HG02943 (cell line): ENCODE data around the gene MAP3K7.
A peak's percentile ranks its signal among the peaks of the same experiment; 100 is the strongest.

Experiments
- ATAC-seq: cut with Tn5 transposase; IDR thresholded peaks from one replicate; pipeline ENCODE4 v1.9.1; 2021; ENCODE audit warnings: mild to moderate bottlenecking, low read depth, moderate library complexity; ENCODE audit not compliant: unreplicated experiment

The MAP3K7 gene

DNA sequence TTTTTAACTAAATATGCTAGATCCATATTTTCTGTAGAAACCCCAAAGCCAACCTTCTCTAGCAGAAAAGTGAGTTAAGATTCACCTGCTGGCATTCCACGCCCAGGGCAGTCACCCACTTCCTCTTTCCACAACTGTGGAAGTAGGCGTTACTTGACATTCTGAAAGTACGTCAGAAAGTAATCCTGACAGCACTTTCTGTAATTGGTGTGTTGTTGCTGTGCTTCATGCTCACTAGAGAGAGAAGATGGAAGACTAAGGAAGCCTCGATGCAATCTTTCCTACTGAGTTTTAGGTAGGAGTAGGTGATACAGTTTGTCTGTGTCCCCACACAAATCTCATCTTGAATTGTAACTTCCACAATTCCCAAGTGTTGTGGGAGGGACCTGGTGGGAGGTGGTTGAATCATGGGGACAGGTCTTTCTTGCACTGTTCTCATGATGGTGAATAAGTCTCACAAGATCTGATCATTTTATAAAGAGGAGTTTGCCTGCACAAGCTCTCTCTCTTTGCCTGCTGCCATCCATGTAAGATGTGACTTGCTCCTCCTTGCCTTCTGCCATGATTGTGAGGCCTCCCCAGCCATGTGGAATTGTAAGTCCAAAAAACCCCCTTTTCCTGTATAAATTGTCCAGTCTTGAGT lies 101.1 kb downstream of the MAP3K7 start:
- no peak for ATAC-seq

DNA sequence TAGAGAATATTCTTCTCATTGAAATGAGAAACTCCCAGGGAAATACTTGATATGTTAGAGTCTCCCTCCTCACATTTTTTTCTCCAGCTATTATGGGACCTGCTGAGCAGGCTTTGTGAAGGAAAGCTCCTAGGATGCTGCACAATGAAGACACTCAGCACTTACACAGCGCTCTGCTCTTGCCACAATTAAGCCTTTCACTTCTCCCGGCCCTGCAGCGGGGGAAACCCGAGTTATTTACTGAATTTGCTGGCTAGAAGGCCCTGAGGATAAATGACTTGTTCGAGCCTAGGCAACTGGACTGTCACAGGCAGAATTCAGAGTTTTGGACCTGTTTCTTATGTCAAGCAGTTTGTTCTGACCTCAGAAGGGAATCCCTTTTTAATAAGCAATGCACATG lies 102.0 kb downstream of the MAP3K7 start:
- no peak for ATAC-seq

DNA sequence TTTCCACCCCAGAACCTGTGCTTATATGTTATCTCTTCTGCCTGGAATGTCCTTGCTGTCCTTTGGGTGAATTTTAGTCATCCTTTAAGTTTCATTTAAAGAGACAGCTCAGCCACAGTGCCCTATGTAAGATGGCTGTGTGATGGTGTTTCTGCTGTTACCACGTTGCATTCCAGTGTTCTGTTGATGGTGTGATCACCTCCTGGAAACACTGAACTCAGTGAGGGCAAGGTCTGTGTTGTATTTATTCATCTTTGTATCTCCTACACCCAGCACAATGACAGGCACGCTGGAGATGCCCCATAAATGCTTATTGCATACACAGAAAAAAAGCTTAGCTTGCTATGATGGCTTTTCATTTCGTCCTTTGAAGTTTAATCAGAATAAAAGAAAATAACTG lies 102.5 kb downstream of the MAP3K7 start:
- no peak for ATAC-seq

DNA sequence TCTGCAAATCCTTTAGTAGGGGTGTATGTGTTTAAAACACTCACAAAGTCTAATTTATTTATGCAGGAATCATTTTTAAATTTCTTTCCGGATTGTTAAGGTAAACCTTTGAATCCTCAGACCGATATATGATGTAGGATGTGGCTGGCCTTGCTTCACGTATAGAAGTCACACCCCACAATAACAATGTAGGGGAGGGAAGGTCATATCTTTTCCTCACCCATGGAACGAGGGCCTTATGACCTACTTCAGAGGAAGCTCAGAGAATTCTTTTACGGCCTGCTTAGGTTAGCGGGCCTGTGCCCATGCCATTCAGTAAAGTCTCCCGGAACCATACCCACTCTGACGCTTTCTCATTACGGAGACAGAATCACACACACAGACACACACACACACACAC lies 102.9 kb downstream of the MAP3K7 start:
- ATAC-seq, result no peak

DNA sequence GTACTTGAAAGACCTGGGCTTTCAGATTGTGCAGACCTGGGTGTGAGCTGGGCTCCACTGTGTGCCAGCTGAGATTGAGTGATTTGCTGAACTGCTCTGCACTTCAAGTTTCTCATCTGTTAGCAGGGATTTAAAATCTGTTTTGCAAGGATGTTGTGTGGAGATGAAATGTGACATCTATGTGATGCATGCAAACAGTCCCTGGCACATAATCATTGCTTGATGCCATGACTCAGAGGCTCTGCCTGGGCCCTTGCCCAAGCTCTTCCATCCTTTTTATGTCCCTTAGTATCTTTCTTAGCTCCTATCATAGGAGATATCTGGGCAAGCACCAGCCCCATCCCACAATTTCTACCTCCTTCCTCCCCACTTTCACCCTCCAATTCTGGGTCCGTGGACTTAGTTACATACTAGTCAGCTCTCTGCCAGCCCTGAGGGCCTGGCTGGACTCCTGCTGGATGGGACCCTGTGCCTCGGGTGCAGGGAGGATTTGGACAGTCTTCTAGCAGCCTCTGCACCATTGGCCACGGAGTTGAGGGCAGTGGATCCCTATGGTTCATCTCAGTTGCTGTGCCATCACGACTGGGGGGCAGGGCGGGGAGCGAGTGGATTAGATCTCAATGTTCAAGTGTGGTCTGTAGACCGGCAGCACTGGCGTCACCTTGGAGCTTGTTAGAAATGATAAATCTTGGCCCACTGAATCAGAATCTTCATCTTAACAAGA lies 103.6 kb downstream of the MAP3K7 start:
- ATAC-seq, result no peak

DNA sequence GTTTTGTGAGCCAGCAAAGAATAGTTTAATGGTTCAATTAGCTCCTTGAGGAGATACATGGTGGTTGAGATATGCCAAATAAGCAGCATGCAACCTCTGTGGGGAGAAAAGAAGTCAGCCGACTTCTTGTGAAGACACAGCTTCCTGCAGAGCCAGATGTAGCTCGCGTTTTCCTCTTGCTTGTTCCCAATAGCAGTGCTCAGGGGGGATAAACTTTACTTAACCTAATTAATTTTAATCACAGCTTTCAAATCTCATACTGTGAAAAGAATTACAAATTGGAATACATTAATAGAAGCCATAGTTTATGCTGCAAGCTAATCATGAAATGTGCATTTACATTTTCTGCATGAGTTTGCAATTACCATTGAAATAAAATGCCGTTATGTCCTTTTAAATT lies 106.2 kb downstream of the MAP3K7 start:
- no peak for ATAC-seq

DNA sequence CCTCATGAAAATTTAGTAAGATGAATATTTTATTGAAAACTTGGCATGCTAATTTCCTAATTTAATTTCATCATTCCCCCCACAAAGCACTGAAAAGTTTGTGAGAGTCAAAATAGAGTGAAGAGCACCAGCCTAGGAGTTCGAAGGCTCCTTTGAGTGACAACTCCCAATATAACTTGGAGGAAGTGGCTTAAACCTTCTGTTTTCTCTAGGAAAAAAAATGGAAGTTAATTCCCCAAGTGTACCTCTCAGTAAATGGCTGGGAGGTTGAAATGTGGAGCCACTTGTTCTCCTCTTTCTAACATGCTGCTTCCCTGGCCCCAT lies 107.3 kb downstream of the MAP3K7 start:
- no peak for ATAC-seq

DNA sequence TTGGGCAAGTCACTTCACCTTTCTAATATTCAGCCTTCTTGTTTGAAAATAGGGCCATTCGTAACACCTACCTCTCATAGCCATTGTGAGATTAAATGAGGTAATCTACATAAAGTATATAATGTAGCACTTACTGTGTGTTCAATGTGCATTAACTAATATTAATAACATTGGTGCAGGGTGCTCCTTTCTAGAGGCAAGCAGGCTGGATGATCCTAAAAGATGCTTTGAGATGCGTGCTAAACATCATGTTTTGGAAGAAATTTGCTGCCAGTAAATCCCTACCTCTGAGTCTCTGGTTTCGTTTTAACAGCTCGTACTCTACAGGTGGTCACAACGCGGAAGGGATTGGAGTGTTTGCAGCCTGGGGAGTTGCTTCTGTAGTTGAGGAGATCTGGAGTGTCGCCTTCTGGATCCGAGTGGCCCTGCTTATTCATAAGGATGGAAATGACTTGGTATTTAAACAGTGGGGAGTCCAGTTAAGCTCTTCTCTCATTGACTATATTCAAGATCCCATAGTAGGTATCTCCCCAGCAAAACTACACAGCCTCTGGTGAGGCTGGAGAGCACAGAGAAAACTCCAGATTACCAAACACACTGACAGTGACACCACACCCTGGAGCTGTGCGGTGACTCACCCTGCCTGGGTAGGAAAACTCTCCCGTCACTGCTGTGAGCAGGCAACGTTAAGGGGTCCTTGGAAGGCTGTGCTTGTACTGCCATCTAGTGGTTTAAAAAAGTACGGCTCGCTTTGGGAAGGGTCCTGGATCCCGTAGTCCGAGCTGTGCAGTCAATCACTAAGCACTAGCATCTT lies 107.9 kb downstream of the MAP3K7 start:
- ATAC-seq, result peak; percentile 84

DNA sequence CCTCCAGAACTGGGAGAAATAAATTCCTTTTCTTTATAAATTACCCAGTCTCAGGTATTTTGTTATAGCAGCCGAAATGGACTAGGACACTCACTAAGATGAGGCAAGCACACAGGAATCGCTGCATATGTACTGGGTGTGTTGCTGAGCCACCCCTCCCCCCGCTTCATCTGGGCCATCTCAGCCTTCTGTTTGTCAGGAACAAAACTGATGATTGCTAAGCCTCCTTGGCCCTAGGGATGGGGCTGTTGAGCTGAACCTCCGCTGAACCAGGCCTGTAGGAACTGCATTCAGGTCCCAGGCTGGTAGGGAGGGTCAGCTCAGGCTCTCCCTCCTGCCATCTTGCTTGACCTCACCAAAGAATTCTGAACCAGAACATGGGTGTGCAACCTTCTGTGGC lies 108.6 kb downstream of the MAP3K7 start:
- no peak for ATAC-seq

DNA sequence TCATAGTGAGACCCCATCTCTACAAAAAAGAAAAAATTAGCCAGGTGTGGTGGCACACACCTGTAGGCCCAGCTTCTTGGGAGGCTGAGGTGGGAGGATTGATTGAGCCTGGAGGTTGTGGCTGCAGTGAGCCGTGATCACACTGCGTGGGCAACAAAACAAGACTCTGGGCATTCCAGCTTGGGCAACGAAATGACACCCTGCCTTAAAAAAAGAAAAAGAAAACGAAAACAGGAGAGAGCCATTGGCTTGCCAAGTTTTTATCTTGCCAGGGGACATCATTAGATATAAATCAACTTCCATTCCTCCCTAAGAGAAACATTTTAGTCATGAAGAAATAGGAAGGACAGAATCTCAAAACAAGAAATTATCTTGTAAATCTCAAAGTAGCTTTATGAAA lies 109.5 kb downstream of the MAP3K7 start:
- ATAC-seq, result no peak

DNA sequence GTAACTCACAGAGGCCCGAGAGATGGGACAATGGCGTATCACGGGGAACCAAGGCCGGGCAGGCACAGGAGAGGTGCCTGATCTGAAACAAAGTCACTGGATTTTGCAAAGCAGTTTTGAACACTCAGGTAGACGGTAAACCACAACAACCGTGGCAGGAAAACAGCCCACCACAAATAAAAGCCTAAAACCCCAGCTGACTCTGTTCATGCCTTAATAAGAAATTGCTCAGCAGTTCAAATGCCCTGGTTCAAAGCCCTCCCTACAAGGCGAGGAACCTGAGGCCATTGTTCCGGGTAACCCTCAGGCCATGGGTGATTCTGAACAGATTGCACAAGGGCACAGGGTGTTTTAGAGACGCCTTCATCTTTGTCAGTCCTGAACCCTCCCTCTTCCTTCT lies 114.2 kb downstream of the MAP3K7 start:
- ATAC-seq, result no peak

DNA sequence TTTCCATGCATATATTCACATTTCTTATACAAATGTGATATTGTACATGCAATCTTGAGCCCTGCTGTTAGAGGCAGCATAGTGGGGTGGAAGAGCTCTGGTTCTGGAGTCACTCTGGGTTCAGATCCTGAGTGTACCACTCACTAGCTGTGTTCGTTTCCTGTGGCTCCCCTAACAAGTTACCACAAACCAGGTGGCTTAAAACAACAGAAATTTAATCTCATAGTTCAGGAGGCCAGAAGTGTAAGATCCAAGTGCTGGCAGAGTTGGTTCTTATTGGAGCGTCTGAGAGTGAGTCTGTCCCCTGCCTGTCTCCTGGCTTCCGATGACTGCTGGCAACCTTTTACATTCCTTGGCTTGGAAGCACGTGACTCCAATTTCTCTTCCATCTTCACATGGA lies 115.6 kb downstream of the MAP3K7 start:
- ATAC-seq, result no peak

DNA sequence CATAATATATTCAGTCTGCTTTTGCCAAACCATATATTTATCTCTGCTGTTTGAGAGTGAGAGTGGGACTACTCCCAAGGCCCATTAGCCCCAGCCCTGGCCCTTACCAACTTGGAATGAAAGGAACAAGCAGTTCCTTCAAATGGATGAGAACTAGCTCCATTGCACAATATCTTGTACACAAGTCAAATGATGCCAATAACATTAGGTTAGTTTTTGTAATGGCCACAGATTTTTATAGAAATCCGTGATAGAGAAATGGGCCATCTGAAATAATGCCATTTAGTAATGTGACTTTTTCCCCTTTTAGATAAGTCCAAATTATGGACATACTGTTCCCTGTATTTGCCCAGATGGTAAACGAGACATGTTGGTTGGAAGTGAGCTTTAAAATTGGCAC lies 117.0 kb downstream of the MAP3K7 start:
- ATAC-seq, result no peak

DNA sequence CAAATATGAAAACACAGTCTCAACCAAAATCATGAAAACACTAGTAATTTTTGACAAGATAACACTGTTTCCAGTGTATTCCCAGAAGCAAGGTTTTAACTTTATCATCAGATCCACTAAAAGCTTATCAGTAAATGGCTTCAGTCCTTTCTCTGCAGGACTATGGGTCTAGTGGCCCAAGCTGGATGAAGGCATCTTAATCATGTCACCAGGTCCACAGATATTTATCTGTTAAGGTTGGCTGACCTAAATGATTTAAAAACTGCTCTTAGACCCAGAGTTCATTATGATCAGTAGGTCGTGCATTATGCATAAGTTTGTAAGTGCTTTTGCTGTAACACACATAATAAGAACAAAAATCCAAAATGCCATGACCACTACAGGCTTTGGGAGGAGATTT lies 118.0 kb downstream of the MAP3K7 start:
- no peak for ATAC-seq

DNA sequence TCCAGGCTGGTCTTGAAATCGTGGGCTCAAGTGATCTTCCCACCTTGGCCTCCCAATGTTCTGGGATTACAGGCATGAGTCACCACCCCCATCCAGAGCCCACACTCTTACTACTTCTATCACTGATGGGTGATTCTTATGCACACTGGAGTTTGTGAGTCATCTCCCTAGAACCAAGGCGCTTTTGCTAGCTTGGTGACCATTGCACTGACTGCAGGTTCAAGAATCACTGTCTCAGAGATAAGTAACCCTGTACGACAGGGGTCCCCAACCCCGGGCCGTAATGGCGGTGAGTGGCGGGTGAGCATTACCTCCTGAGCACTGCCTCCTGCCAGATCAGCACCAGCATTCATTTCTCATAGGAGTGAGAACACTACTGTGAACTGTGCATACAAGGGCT lies 118.8 kb downstream of the MAP3K7 start:
- ATAC-seq, result no peak

DNA sequence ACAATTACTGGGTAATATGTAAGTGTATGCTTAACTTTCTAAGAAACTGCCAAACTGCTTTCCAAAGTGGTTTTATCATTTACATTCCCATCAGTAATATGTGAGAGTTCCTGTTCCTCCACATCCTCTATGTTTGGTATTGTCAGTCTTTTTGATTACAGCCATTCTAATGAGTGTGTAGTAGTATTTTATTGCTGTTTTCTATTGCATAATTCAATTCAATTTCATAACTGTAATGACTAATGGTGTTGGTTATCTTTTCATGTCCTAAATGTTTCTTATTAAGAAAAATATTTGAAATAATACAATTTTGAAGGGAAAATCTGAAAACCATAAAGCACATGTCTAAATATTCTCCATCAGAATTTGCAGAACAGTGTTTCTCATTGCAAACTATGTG lies 119.3 kb downstream of the MAP3K7 start:
- ATAC-seq, result no peak

DNA sequence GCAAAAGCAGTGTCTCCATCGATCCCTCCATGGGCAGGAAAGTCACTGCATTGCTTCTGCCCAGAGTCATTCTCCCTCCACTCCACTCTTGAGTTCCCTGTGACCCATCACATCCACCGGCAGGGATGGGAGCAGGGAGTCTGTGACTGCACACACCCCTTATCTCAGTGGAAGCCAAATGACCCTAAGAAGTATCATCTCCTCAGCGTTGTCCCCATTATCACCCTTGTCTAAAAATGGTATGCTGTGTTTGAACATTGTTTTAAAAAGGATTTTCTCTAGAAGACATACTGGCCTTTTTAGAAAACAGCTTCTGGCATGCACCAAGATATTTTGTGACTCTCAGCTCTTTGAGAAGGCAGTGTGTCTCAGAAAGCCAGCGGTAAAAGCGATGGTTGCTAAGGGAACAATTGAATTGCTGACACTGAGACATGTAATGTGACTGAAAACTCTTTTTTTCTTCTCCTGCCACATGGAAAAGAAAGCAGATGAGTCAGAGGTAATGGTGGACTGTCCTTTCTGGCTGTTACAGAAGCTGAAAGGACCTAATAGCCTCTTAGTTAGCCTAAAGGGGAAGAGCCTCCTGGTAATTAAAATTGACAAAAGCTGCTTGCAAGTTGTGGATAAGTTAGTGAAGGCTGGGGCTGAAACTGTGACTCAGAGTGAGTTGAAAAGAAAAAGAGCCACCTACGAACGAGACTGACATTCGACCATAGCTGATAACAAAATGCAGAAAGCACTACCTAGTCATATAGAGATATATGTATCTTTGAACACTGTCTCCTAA lies 120.5 kb downstream of the MAP3K7 start:
- no peak for ATAC-seq

DNA sequence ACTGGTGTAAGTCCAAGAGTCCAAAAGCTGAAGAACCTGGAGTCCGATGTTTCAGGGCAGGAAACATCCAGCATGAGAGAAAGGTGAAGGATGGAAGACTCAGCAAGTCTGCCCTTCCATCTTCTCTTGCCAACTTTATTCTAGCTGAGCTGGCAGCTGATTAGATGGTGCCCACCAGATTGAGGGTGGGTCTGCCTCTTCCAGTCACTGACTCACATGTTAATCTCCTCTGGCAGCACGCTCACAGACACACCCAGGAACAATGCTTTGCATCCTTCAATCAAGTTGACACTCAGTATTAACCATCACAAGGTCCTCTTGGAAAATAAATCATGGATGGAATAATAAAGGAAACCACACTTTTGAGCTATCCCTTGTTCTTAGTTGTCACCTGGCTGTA lies 121.2 kb downstream of the MAP3K7 start:
- ATAC-seq, result no peak

DNA sequence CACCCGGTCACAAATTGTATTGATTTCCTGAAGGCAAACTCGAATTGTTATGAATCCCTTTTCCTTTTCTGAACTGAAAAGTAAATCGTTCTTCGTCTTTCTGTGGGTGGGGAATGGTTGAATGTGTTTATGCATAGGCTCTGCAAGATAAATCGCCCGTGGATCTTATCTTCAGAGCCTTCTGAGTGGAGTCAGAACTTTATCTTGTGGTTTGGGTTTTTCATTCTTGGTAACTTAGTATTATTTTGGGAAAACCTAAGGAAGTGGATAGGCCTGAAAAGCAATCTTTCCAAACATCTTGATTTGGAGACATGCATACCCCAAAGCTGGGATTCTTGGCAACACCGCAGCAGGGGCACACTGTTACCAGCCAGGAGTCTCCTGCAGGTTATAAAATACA lies 122.4 kb downstream of the MAP3K7 start:
- no peak for ATAC-seq

DNA sequence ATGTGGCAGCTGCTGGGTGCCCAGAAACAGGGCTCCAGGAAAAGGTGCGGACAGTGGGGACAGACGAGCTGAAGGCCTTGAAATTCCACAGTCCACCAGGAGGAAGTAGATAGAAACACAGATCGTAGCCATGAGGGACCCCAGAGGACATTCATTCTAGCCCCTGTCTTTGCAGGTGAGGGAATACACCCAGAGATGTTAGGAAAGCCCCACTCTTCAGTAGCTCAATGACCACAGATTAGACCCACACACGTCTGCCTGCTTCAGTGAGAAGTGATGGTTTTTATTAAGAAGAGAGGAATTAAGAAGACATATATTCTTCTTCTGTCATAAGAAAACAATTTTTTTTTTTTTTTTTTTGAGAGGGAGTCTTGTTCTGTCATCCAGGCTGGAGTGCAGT lies 123.0 kb downstream of the MAP3K7 start:
- no peak for ATAC-seq
